ENCODE measurements around the gene CDC25B. TPM values are rescaled to one million over a fixed set of nuclear protein-coding genes. Genes with fewer than 3 reads are reported as not detected.

CDC25B gene
- total RNA-seq, 1 experiment from 2014 or later = 104 TPM

- DNase-seq (ENCODE audit: low read depth) = no peak
These were observed 32.2 kb upstream of the CDC25B start for GRCh38 chr20:3763671-3764601.

GRCh38 chr20:3764659-3765058, 31.5 kb upstream of the CDC25B start:
- no peak for DNase-seq (ENCODE audit: low read depth)

- no peak for DNase-seq (ENCODE audit: low read depth)
These were observed 30.8 kb upstream of the CDC25B start for GRCh38 chr20:3765171-3765882.

GRCh38 chr20:3766422-3767109, 29.5 kb upstream of the CDC25B start:
- no peak for DNase-seq (ENCODE audit: low read depth)

- DNase-seq (ENCODE audit: low read depth) = no peak
These were observed 29.0 kb upstream of the CDC25B start for GRCh38 chr20:3767110-3767426.

- DNase-seq (ENCODE audit: low read depth) = peak; percentile 99
These were observed 28.4 kb upstream of the CDC25B start, which contains the start of gene ADISSP for GRCh38 chr20:3767427-3768341. Gene ADISSP (minus strand): TSS chr20:3767753. CDS start chr20:3760100, 7,653 bp downstream.

GRCh38 chr20:3768342-3769130, 27.6 kb upstream of the CDC25B start:
- peak; percentile 94 for DNase-seq (ENCODE audit: low read depth)

GRCh38 chr20:3771552-3772058, 24.5 kb upstream of the CDC25B start:
- no peak for DNase-seq (ENCODE audit: low read depth)

GRCh38 chr20:3775457-3776108, 20.5 kb upstream of the CDC25B start:
- DNase-seq (ENCODE audit: low read depth) = no peak

- no peak for DNase-seq (ENCODE audit: low read depth)
These were observed 18.8 kb upstream of the CDC25B start for GRCh38 chr20:3777381-3777715.

- peak; percentile 56 for DNase-seq (ENCODE audit: low read depth)
These were observed 18.1 kb upstream of the CDC25B start for GRCh38 chr20:3777716-3778629.

GRCh38 chr20:3778976-3779375, 17.1 kb upstream of the CDC25B start:
- no peak for DNase-seq (ENCODE audit: low read depth)

- peak; percentile 100 for DNase-seq (ENCODE audit: low read depth)
These were observed 14.8 kb upstream of the CDC25B start, which contains the start of gene SPEF1 for GRCh38 chr20:3781153-3781910. Gene SPEF1 (minus strand): TSS chr20:3781448. CDS start chr20:3781287, 161 bp downstream.

- DNase-seq (ENCODE audit: low read depth) = no peak
These were observed 13.5 kb upstream of the CDC25B start for GRCh38 chr20:3782597-3782996.

- no peak for DNase-seq (ENCODE audit: low read depth)
These were observed 13.0 kb upstream of the CDC25B start for GRCh38 chr20:3783068-3783489.

- DNase-seq (ENCODE audit: low read depth) = no peak
These were observed 12.5 kb upstream of the CDC25B start for GRCh38 chr20:3783511-3784195.

GRCh38 chr20:3784216-3784853, 11.8 kb upstream of the CDC25B start:
- peak; percentile 74 for DNase-seq (ENCODE audit: low read depth)
